ENCODE results near the gene FBXL19. TPM values are rescaled to one million over a fixed set of nuclear protein-coding genes. Genes with fewer than 3 reads are reported as not detected.

FBXL19 gene
- polyA plus RNA-seq, 2 of the 4 experiments (the other 2 are of a cell fraction), result 5.6 to 21.5 TPM

- 21% methylated on average over 12 of the region's 15 CpGs for WGBS (ENCODE audit: missing lambda C conversion rate)
- peaks cover 19% of the 10 kb centered on the region for H3K4me1 ChIP-seq
- H3K27ac ChIP-seq, result peak overlapping the region; percentile 39 to 73; a peak in 4 of 6 replicates
- FAIRE-seq (peak; percentile 46), DNase-seq (ENCODE audit: low read depth in 1 of 2, low spot score in 1 of 2) (peak; percentile 77 to 87), ATAC-seq (peak; percentile 89 to 96)
- H3K4me2 ChIP-seq, result peak overlapping the region; percentile 58
- ChIA-PET CTCF (interaction anchor here (0.6 to 9.5 kb wide), 40 partner anchors 11 to 264 kb away, joined by 3 to 134 read pairs (median 4); partner anchors contain the start of genes BCL7C, ORAI3 and ZNF629), POLR2A (interaction anchor here (0.9 to 1.5 kb wide), 2 partner anchors 97 to 167 kb away, joined by 3 to 5 read pairs; no protein-coding TSS in a partner anchor)
- H3K4me3 ChIP-seq, result no peak overlapping the region
- TF ChIP-seq REST (IDR thresholded peaks at IDR 0.05) (0 out of 2 replicates have a peak, but pooled peaks have one; percentile 17), MAX (IDR thresholded peaks at IDR 0.05) (peak; percentile 15; the same call in 1 of the 2 replicates), CTCF (IDR thresholded peaks at IDR 0.05) (peak; percentile 75), BHLHE40 (IDR thresholded peaks at IDR 0.05; ENCODE audit: low read depth, low read length) (no peak), SMC3 (IDR thresholded peaks at IDR 0.05) (peak; percentile 55), HEYL (CRISPR knock-in tag; IDR thresholded peaks at IDR 0.05) (no peak), EHF (CRISPR knock-in tag; IDR thresholded peaks at IDR 0.05) (no peak), RAD21 (conservative IDR thresholded peaks at IDR 0.05 in 1 of 2, IDR thresholded peaks at IDR 0.05 in 1 of 2) (peak; percentile 77 to 80), CBX8 (IDR thresholded peaks at IDR 0.05) (no peak), MAZ (IDR thresholded peaks at IDR 0.05; ENCODE audit: borderline replicate concordance, low read depth, low read length) (no peak), NR3C1 (IDR thresholded peaks at IDR 0.05) (no peak), KDM1A (IDR thresholded peaks at IDR 0.05; ENCODE audit: low read depth) (no peak), USF2 (IDR thresholded peaks at IDR 0.05) (0 out of 2 replicates have a peak, but pooled peaks have one; percentile 19), ZFP36 (IDR thresholded peaks at IDR 0.05; ENCODE audit: borderline replicate concordance, partially characterized antibody) (no peak), FOXS1 (CRISPR knock-in tag; IDR thresholded peaks at IDR 0.05) (no peak), PBX3 (IDR thresholded peaks at IDR 0.05) (no peak), JUN (IDR thresholded peaks at IDR 0.05) (no peak), HOXB13 (CRISPR knock-in tag; IDR thresholded peaks at IDR 0.05; ENCODE audit: low read depth) (no peak)
- H3K9me3 ChIP-seq, result no peaks in the 10 kb centered on the region
Observed at GRCh38 chr16:30941600-30942425, 18.4 kb downstream of the FBXL19 start.

Measured in A549 (cell line).